Lower leg skin (tissue), 3 donors: ENCODE results near the gene TMEM164.

ENCODE experiments used
- POLR2A ChIP-seq, 2 donors: fragments of 450-650 bp; IDR thresholded peaks; one replicate each; pipeline ENCODE4 v1.6.1; 2016 to 2017; ENCODE audit warnings: antibody characterized with exemption in 2 of 2, mild to moderate bottlenecking in 1 of 2, moderate library complexity in 1 of 2
- TF ChIP-seq, protein P1 (sequence below), 3 donors: fragments of 450-650 bp; IDR thresholded peaks; one replicate each; pipeline ENCODE4 v1.5.1; 2016; ENCODE audit warnings: antibody characterized with exemption in 3 of 3, mild to moderate bottlenecking in 3 of 3, moderate library complexity in 2 of 3

- TF ChIP-seq, protein P1, sequence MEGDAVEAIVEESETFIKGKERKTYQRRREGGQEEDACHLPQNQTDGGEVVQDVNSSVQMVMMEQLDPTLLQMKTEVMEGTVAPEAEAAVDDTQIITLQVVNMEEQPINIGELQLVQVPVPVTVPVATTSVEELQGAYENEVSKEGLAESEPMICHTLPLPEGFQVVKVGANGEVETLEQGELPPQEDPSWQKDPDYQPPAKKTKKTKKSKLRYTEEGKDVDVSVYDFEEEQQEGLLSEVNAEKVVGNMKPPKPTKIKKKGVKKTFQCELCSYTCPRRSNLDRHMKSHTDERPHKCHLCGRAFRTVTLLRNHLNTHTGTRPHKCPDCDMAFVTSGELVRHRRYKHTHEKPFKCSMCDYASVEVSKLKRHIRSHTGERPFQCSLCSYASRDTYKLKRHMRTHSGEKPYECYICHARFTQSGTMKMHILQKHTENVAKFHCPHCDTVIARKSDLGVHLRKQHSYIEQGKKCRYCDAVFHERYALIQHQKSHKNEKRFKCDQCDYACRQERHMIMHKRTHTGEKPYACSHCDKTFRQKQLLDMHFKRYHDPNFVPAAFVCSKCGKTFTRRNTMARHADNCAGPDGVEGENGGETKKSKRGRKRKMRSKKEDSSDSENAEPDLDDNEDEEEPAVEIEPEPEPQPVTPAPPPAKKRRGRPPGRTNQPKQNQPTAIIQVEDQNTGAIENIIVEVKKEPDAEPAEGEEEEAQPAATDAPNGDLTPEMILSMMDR (IDR thresholded peaks at IDR 0.05), result no peak
- TF ChIP-seq POLR2A (IDR thresholded peaks at IDR 0.05), result no peak
Observed at GRCh38 chrX:110145854-110146253, 142.9 kb downstream of the TMEM164 start.
